NT2/D1 (cell line): Measurements from ENCODE around the gene GSTM5.
A peak's percentile ranks its signal among the peaks of the same experiment; 100 is the strongest.

Source experiments
- DNase-seq: peaks from one replicate; pipeline ENCODE4 v3.0.0-alpha.2; 2011; ENCODE audit warnings: low read depth, low spot score
- H3K27me3 ChIP-seq: 2 replicates; pipeline ENCODE4 v1.6.0; 2011; ENCODE audit warnings: mild to moderate bottlenecking; ENCODE audit not compliant: insufficient read length, insufficient read depth
- H3K36me3 ChIP-seq: 2 replicates; pipeline ENCODE4 v1.6.1; 2011; ENCODE audit warnings: mild to moderate bottlenecking, low read length, mixed read lengths; ENCODE audit not compliant: insufficient read depth, insufficient read length
- H3K4me1 ChIP-seq: 2 replicates; pipeline ENCODE4 v1.5.1; 2011; ENCODE audit not compliant: insufficient read depth, insufficient read length
- H3K4me3 ChIP-seq: 2 replicates; pipeline ENCODE4 v1.5.1; 2011; ENCODE audit warnings: low read depth; ENCODE audit not compliant: insufficient read length
- H3K9ac ChIP-seq: 2 replicates; pipeline ENCODE4 v1.6.0; 2011; ENCODE audit warnings: low read depth; ENCODE audit not compliant: insufficient read length
- H3K9me3 ChIP-seq: 2 replicates; pipeline ENCODE4 v1.5.1; 2011; ENCODE audit warnings: mild to moderate bottlenecking, low read length; ENCODE audit not compliant: insufficient read depth
- SUZ12 ChIP-seq: IDR thresholded peaks from 2 replicates; pipeline ENCODE4 v1.6.1; 2011; ENCODE audit not compliant: insufficient read length, insufficient read depth; ENCODE audit errors: extremely low read depth
- YY1 ChIP-seq: IDR thresholded peaks from 2 replicates; pipeline ENCODE4 v1.6.1; 2011; ENCODE audit not compliant: insufficient read length, insufficient read depth
- ZNF274 ChIP-seq: IDR thresholded peaks from 2 replicates; pipeline ENCODE4 v1.6.1; 2011; ENCODE audit warnings: mild to moderate bottlenecking, low read depth, low read length

GSTM5 gene

GRCh38 chr1:109726728-109727373, 14.8 kb downstream of the GSTM5 start:
- Histone ChIP-seq H3K9me3 (peaks cover 38% of the 10 kb centered on the region), H3K27me3 (no peaks in the 10 kb centered on the region), H3K4me3 (no peak overlapping the region), H3K4me1 (no peaks in the 10 kb centered on the region), H3K36me3 (no peaks in the 10 kb centered on the region), H3K9ac (no peak overlapping the region)
- no peak for TF ChIP-seq YY1
- DNase-seq = no peak

GRCh38 chr1:109728870-109729269, 16.8 kb downstream of the GSTM5 start:
- no peaks in the 10 kb centered on the region for H3K36me3 ChIP-seq
- no peaks in the 10 kb centered on the region for H3K27me3 ChIP-seq
- H3K9ac ChIP-seq = no peak overlapping the region
- H3K4me1 ChIP-seq = peaks cover 2% of the 10 kb centered on the region
- peaks cover 45% of the 10 kb centered on the region for H3K9me3 ChIP-seq
- TF ChIP-seq SUZ12 = no peak
- no peak for TF ChIP-seq ZNF274
- TF ChIP-seq YY1 = no peak
- no peak overlapping the region for H3K4me3 ChIP-seq
- DNase-seq = no peak

- Histone ChIP-seq H3K36me3 (peaks cover 5% of the 10 kb centered on the region), H3K27me3 (no peaks in the 10 kb centered on the region), H3K4me3 (no peak overlapping the region), H3K4me1 (peaks cover 2% of the 10 kb centered on the region), H3K9me3 (peaks cover 48% of the 10 kb centered on the region), H3K9ac (no peak overlapping the region)
- DNase-seq = no peak
- TF ChIP-seq SUZ12 (no peak), ZNF274 (no peak), YY1 (no peak)
Measured at GRCh38 chr1:109730666-109731065, 18.6 kb downstream of the GSTM5 start.

GRCh38 chr1:109732390-109732881, 20.4 kb downstream of the GSTM5 start:
- DNase-seq = no peak
- Histone ChIP-seq H3K4me1 (peaks cover 2% of the 10 kb centered on the region), H3K36me3 (peaks cover 17% of the 10 kb centered on the region), H3K4me3 (no peak overlapping the region), H3K9me3 (peaks cover 31% of the 10 kb centered on the region), H3K9ac (no peak overlapping the region), H3K27me3 (no peaks in the 10 kb centered on the region)
- TF ChIP-seq SUZ12 = no peak
- no peak for TF ChIP-seq YY1
- no peak for TF ChIP-seq ZNF274

GRCh38 chr1:109733236-109733870, 21.3 kb downstream of the GSTM5 start:
- TF ChIP-seq YY1 (no peak), SUZ12 (no peak), ZNF274 (no peak)
- Histone ChIP-seq H3K36me3 (peaks cover 26% of the 10 kb centered on the region), H3K9ac (no peak overlapping the region), H3K27me3 (peaks cover 3% of the 10 kb centered on the region), H3K4me3 (no peak overlapping the region), H3K9me3 (peaks cover 22% of the 10 kb centered on the region; the same call in 1 of the 2 replicates), H3K4me1 (peaks cover 2% of the 10 kb centered on the region)
- no peak for DNase-seq

- H3K4me3 ChIP-seq = peak overlapping the region; percentile 77
- H3K9ac ChIP-seq = peak overlapping the region; percentile 78
Measured at GRCh38 chr1:109739738-109740614, 27.9 kb downstream of the GSTM5 start.

More at GRCh38 chr1:109739738-109740614, 27.9 kb downstream of the GSTM5 start:
- no peak for TF ChIP-seq ZNF274
- no peak for TF ChIP-seq SUZ12
- TF ChIP-seq YY1 = no peak
- DNase-seq = no peak
- no peaks in the 10 kb centered on the region for H3K4me1 ChIP-seq
- H3K36me3 ChIP-seq = peaks cover 22% of the 10 kb centered on the region
- no peaks in the 10 kb centered on the region for H3K9me3 ChIP-seq
- H3K27me3 ChIP-seq = peaks cover 37% of the 10 kb centered on the region
